ENCODE measurements around the gene DCAF15.

Gene DCAF15

GRCh38 chr19:13995878-13996765 lies 43.8 kb downstream of the DCAF15 start:
- DNase-seq, result no peak

DNA sequence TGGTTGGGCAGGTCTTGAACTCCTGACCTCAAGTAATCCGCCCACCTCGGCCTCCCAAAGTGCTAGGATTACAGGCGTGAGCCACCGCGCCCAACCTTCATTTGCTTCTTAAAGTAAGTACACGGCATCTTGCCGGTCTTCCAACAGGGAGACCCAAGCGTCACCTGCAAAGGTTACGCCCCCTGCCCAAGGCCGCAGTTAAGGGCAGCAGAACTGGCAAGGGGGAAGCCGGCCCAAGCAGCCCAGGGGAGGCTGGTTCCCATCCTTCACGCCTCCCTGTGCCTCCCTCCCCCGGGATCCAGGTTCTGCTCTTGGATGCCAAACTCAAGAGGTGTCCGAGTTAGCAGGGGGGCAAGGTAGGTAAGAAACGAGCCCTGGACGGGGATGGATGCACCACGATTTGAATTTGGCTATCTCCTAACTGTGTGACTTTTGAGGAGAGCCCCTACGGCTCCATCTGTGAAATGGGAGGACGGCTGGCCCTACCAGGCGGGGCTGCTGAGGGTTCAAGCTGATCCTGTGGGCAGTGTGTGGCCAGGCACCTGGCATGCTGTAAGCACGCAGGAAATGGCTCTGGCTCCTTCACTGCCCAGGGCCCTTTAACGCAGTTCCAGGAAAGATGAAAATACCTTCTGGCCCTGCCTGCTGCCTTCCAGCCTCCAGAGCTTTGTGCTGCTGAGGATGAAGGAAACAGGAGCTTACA lies 44.8 kb downstream of the DCAF15 start:
- DNase-seq, result no peak

DNA sequence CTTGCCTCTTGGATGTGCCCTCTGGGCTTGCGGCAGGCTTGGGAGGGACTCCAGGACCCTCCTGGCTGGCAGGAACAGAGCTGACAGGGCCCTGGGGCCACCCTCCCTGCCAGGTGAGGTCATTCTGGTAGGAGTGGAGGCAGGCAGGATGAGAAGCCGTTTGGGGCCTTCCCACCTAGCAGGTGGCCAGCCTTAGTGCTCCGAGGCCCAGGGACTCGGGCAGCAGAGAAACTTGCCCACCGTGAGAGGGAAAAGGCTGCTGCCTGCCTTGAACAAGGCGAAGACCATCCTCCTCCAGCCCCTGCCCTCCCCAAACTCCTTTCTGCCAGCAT lies 45.3 kb downstream of the DCAF15 start:
- no peak for DNase-seq

DNA sequence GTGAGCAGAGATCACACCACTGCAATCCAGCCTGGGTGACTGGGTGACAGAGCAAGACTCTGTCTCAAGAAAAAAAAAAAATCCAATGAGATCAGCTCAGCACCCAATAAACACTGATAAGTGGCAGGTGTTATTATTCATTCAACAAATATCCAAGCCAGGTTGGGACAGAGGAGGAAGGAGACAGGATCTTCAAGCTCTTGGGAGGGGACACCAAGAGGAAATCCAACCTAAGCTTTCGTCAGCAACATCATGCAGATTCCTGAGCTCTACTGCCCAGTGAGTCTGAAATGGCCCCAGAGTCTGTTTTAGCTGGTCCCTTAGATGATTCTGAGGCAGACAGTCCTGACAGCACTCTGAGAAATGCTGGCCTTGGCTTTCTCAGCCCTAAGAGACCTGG lies 46.1 kb downstream of the DCAF15 start:
- no peak for DNase-seq

DNA sequence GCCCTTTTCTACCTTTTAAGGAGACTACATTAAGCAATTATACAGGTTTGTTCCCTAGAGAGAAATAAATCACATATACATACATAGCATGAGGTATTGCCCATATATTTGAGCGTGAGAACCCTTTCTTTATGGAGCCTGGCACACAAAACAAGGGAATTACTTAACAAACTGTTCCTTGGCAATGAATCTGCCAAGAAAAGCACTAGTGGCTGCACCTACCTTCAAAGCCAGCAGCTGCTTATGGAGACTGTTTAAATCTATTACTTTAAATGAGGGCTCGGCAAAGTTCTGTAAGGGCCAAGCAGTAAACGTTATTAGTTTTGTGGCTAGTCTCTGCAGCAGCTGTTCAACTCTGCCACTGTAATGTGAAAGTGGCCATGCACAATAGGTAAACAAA lies 46.8 kb downstream of the DCAF15 start:
- DNase-seq, result no peak

- no peak for DNase-seq
Observed at GRCh38 chr19:14000691-14001375, 48.5 kb downstream of the DCAF15 start.

GRCh38 chr19:14002571-14003250 lies 50.4 kb downstream of the DCAF15 start:
- DNase-seq, result no peak

DNA sequence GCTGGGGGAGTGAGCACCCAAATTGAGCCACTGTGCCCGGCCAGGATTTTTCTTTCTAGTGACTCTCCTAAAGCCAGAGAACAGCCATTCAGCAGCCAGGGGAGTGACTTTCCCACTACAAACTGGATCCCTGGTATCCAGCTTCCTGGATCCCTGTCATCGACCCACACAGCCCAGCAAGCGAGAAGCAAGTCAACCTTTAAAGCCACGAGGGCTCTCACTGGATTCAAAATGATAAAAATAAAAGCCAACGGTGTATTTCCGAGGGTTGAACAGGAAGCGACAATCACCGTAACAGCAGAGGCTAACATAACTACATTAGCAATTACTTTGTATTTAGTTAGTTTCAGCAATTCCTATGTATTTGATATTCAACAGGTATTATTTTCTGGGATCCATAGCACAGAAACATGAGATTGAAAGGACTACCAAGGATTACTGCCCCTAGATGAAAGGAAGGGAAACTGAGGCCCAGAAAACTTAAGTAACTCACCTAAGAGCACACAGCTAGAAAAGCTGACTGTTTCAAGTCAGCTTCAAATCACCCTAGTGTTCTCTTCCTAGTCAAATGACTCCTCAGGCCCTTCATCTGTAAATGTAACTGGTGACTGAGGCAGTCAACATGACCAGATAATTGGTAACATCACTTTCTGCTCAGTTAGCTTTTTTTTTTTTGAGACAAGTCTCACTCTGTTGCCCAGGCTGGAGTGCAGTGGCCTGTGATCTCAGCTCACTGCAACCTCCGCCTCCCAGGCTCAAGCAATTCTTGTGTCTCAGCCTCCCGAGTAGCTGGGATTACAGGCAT lies 51.1 kb downstream of the DCAF15 start:
- no peak for DNase-seq

GRCh38 chr19:14004619-14005348 lies 52.5 kb downstream of the DCAF15 start:
- no peak for DNase-seq

DNA sequence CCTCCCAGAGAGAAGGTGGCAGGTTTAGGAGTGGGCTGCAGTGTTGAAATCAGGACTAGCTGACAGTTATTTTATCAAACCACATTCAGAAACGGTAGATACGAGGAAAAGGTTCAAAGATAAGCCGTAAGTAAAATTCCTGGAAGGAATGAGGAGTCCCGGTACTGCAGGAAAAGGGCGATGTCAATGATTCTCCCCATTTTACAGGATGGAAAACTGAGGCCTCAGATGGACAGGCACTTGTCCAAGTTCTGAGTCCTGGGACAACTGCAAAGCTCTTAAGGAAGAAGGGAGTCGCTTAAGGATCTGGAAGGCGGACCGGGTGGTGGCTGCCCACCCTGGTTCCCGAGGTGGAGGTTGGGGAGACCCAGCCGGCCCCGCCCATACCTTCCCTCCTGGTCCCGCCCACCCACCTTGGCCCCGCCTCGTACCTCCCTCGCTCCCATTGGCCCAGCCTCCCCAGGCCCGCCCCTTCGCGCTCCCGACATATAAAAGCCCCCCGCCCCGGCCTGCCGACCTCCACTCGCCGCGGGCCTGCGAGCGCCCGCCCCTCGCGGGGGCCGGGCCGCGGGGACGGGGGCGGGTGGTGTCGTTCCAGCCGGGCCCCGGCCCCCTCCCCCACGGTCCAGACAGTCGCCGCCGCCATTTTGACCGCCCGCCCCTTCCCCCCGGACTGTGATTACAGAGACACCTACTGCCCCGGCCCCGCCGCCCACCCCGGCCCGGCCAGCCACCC lies 53.2 kb downstream of the DCAF15 start:
- DNase-seq, result peak; percentile 90 to 93

GRCh38 chr19:14006085-14006765 lies 53.9 kb downstream of the DCAF15 start, which contains the start of gene RFX1:
Gene RFX1, minus strand, starts transcription at chr19:14006320. Its CDS starts 12,477 bp downstream, at chr19:13993843.
- peak; percentile 100 for DNase-seq

- DNase-seq, result no peak
Observed at GRCh38 chr19:14006766-14007562, 54.7 kb downstream of the DCAF15 start.
